Measurements from ENCODE around the gene HAND2. TPM values are rescaled to one million over a fixed set of nuclear protein-coding genes. Genes with fewer than 3 reads are reported as not detected.

The HAND2 gene
- total and polyA plus RNA-seq, 2 of the 8 experiments (the other 6 are each of a cell fraction or from before 2014, with no cell fraction given) = 0.05 TPM; not detected in 1

DNA sequence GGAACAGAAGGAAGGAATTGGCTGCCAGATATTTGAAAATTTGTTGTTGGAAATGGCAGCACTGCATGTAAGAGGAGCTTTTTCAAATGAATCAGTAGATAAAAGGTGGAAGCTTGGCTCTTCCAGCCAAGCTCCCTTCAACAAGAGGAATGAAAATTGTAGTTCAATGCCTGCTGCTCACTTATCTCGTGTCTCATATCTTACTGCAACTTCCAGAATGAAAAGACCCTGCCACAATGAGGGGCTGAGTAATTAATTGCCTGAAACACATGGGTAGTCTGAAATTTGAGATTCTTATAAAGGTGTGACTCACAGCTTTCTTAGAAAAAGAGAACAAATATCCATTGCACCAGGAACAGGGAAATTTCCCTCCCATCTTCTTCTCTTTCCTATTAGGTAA is 53.0 kb downstream of the HAND2 start:
- no peaks in the 10 kb centered on the region for H3K27me3 ChIP-seq (replicated peaks in 1 of 4; ENCODE audit: control insufficient read depth in 3 of 4, extremely low read depth in 1 of 4, insufficient read depth in 3 of 4, low read length in 3 of 4)
- H3K9ac ChIP-seq (replicated peaks in 1 of 4; ENCODE audit: extremely low read depth in 1 of 4, low read depth in 3 of 4, low read length in 3 of 4) = no peak overlapping the region
- ChIA-PET CTCF (ENCODE audit: partially characterized antibody) (interaction anchor here (0.5 to 2.0 kb wide), 12 partner anchors 8 to 464 kb away, joined by 3 to 6 read pairs (median 4); no protein-coding TSS in a partner anchor), POLR2A (ENCODE audit: partially characterized antibody) (interaction anchor here (0.6 kb wide), 1 partner anchor 733 kb away, joined by 3 read pairs; no protein-coding TSS in a partner anchor)
- no peak overlapping the region for H3K56ac ChIP-seq (replicated peaks; ENCODE audit: insufficient read length, low read depth, low read length)
- H3K4me1 ChIP-seq (replicated peaks in 1 of 4; ENCODE audit: control insufficient read depth in 3 of 4, insufficient read depth in 4 of 4, low read length in 3 of 4) = peaks cover 0 to 2% (median under 1%) of the 10 kb centered on the region in 4 experiments; a peak in 2 of 7 replicates
- H3K36me3 ChIP-seq (ENCODE audit: control insufficient read depth in 2 of 4, insufficient read depth in 4 of 4, low read length in 3 of 4) = no peaks in the 10 kb centered on the region
- no peak overlapping the region for H2BK20ac ChIP-seq (ENCODE audit: low read length)
- DNase-seq (ENCODE audit: low read depth in 1 of 2, low spot score in 2 of 2) = no peak
- WGBS, 2 experiments (ENCODE audit: extremely low coverage in 1 of 2, insufficient coverage in 1 of 2, insufficient read length in 1 of 2, insufficient replicate concordance in 2 of 2, low coverage in 1 of 2, low lambda C conversion rate in 2 of 2, missing lambda C conversion rate in 1 of 2) = 100% methylated on average over 1 of the region's 1 CpG; no CpG with 5 or more reads in 1 of the 2 experiments
- no peaks in the 10 kb centered on the region for H4K20me1 ChIP-seq (replicated peaks in 1 of 2; ENCODE audit: control insufficient read depth in 1 of 2, insufficient read depth in 2 of 2, low read length in 2 of 2)
- no peak overlapping the region for H2BK5ac ChIP-seq (ENCODE audit: low read depth, low read length)
- H3K4me3 ChIP-seq (ENCODE audit: extremely low read depth in 1 of 4, insufficient read depth in 2 of 4, low read depth in 3 of 4, low read length in 4 of 4) = no peak overlapping the region
- no peak overlapping the region for H2BK12ac ChIP-seq (ENCODE audit: low read depth, low read length)
- H3K18ac ChIP-seq (ENCODE audit: extremely low read depth, low read length) = no peak overlapping the region
- no peaks in the 10 kb centered on the region for H3K9me3 ChIP-seq (ENCODE audit: insufficient read depth in 2 of 2, low read depth in 1 of 2, low read length in 1 of 2)
- H2AFZ ChIP-seq (ENCODE audit: low read length) = no peak overlapping the region
- no peak overlapping the region for H2BK15ac ChIP-seq (ENCODE audit: low read length)
- H3K4ac ChIP-seq (replicated peaks; ENCODE audit: insufficient read length, low read depth, low read length) = no peak overlapping the region
- no peak overlapping the region for H4K8ac ChIP-seq (ENCODE audit: extremely low read depth, insufficient read depth, low read length)
- H3K23me2 ChIP-seq (ENCODE audit: low read depth, low read length) = no peaks in the 10 kb centered on the region
- H4K91ac ChIP-seq (replicated peaks; ENCODE audit: insufficient read length, low read length) = no peak overlapping the region
- no peaks in the 10 kb centered on the region for H3K79me2 ChIP-seq (ENCODE audit: control insufficient read depth in 1 of 2, insufficient read depth in 2 of 2, low read length in 2 of 2)
- H3K14ac ChIP-seq (ENCODE audit: insufficient read length) = no peak overlapping the region
- TF ChIP-seq TEAD4 (IDR thresholded peaks at IDR 0.05; ENCODE audit: low read depth, low read length) (no peak), TAF1 (IDR thresholded peaks at IDR 0.05; ENCODE audit: low read depth, low read length) (no peak), SP4 (IDR thresholded peaks at IDR 0.05; ENCODE audit: low read length) (no peak)
- no peak overlapping the region for H2BK120ac ChIP-seq (replicated peaks; ENCODE audit: low read depth, low read length)
- H3K79me1 ChIP-seq (ENCODE audit: low read depth, low read length) = no peaks in the 10 kb centered on the region
- H3K27ac ChIP-seq (ENCODE audit: low read depth, low read length) = no peak overlapping the region
- no peak overlapping the region for H3K23ac ChIP-seq (ENCODE audit: insufficient read length)
- H4K5ac ChIP-seq (ENCODE audit: insufficient read length, low read depth, low read length) = no peak overlapping the region
- no peak for FAIRE-seq
- H3K4me2 ChIP-seq (ENCODE audit: insufficient read depth in 1 of 2, low read depth in 2 of 2, low read length in 2 of 2) = no peak overlapping the region
- H2AK5ac ChIP-seq (ENCODE audit: low read depth, low read length) = no peak overlapping the region

Other genes starting within 250 kb of the HAND2 start
- gene HMGB2, start 195.9 kb downstream of the HAND2 start, total RNA-seq (2021; fragmentation: NEBNext Ultra II Directional; extraction: Animal tissue kit (Norgen Biotek cat#: 25700)) = 212 and 218 TPM in 2 replicates
- 33.4 and 54.7 TPM in 2 replicates for gene HMGB2, start 195.9 kb downstream of the HAND2 start, polyA plus RNA-seq (2011; rRNA removed)
- 17.9 and 21.1 TPM in 2 replicates for gene SAP30, start 159.3 kb downstream of the HAND2 start, total RNA-seq (2021; fragmentation: NEBNext Ultra II Directional; extraction: Animal tissue kit (Norgen Biotek cat#: 25700))
- gene SAP30, start 159.3 kb downstream of the HAND2 start, polyA plus RNA-seq (2011; rRNA removed) = 4.9 and 7.7 TPM in 2 replicates
- gene SCRG1, start 131.1 kb downstream of the HAND2 start, total RNA-seq (2021; fragmentation: NEBNext Ultra II Directional; extraction: Animal tissue kit (Norgen Biotek cat#: 25700)) = not detected in 2 replicates
- gene SCRG1, start 131.1 kb downstream of the HAND2 start, polyA plus RNA-seq (2011; rRNA removed) = not detected in 2 replicates